Measurements from ENCODE around the gene TPST2. TPM values are rescaled to one million over a fixed set of nuclear protein-coding genes. Genes with fewer than 3 reads are reported as not detected.

The TPST2 gene
- total and polyA plus RNA-seq, 2 experiments from 2014 or later, result 31.0 to 36.8 TPM

- H3K4me1 ChIP-seq (ENCODE audit: insufficient read depth), result no peaks in the 10 kb centered on the region
- H3K9me3 ChIP-seq (ENCODE audit: low read depth), result no peaks in the 10 kb centered on the region
- H3K36me3 ChIP-seq (replicated peaks; ENCODE audit: insufficient read depth, low read depth), result no peaks in the 10 kb centered on the region
- no peak overlapping the region for H3K4me3 ChIP-seq
- no peak for DNase-seq (ENCODE audit: low spot score)
- no peak overlapping the region for H2AFZ ChIP-seq
- H4K20me1 ChIP-seq (ENCODE audit: insufficient read depth, poor library complexity, severe bottlenecking), result no peaks in the 10 kb centered on the region
- TF ChIP-seq CTCF (IDR thresholded peaks at IDR 0.05; ENCODE audit: poor library complexity) (no peak), EZH2 (IDR thresholded peaks at IDR 0.05; ENCODE audit: borderline replicate concordance) (no peak), EZH2phosphoT487 (IDR thresholded peaks at IDR 0.05; ENCODE audit: low read depth, severe bottlenecking, unreplicated experiment) (no peak)
- H3K79me2 ChIP-seq, result peaks cover 12% of the 10 kb centered on the region
- WGBS (ENCODE audit: low lambda C conversion rate, missing lambda C conversion rate), result 63% methylated on average over 2 of the region's 2 CpGs
- no peaks in the 10 kb centered on the region for H3K9me2 ChIP-seq (replicated peaks; ENCODE audit: insufficient read depth)
- H3K27ac ChIP-seq, result peak overlapping the region; percentile 32
- H3K27me3 ChIP-seq, result no peaks in the 10 kb centered on the region
- H3K4me2 ChIP-seq, result no peak overlapping the region
Measured at GRCh38 chr22:26567610-26568009, 22.3 kb downstream of the TPST2 start.

GRCh38 chr22:26566994-26567393 lies 22.9 kb downstream of the TPST2 start:
- Histone ChIP-seq H3K4me2 (no peak overlapping the region), H3K27ac (no peak overlapping the region), H3K9me3 (ENCODE audit: low read depth) (no peaks in the 10 kb centered on the region), H3K4me3 (no peak overlapping the region), H3K79me2 (peaks cover 8% of the 10 kb centered on the region), H3K4me1 (ENCODE audit: insufficient read depth) (no peaks in the 10 kb centered on the region), H2AFZ (no peak overlapping the region), H3K27me3 (no peaks in the 10 kb centered on the region), H3K36me3 (replicated peaks; ENCODE audit: insufficient read depth, low read depth) (no peaks in the 10 kb centered on the region), H3K9me2 (replicated peaks; ENCODE audit: insufficient read depth) (no peaks in the 10 kb centered on the region), H4K20me1 (ENCODE audit: insufficient read depth, poor library complexity, severe bottlenecking) (no peaks in the 10 kb centered on the region)
- no peak for DNase-seq (ENCODE audit: low spot score)
- TF ChIP-seq EZH2phosphoT487 (IDR thresholded peaks at IDR 0.05; ENCODE audit: low read depth, severe bottlenecking, unreplicated experiment), result no peak
- TF ChIP-seq CTCF (IDR thresholded peaks at IDR 0.05; ENCODE audit: poor library complexity), result no peak
- WGBS (ENCODE audit: low lambda C conversion rate, missing lambda C conversion rate), result 92% methylated on average over 3 of the region's 3 CpGs

- H3K79me2 ChIP-seq, result peaks cover 8% of the 10 kb centered on the region
- no peak for DNase-seq (ENCODE audit: low spot score)
- no peaks in the 10 kb centered on the region for H3K9me2 ChIP-seq (replicated peaks; ENCODE audit: insufficient read depth)
- H4K20me1 ChIP-seq (ENCODE audit: insufficient read depth, poor library complexity, severe bottlenecking), result no peaks in the 10 kb centered on the region
- no peak overlapping the region for H2AFZ ChIP-seq
- no peak overlapping the region for H3K4me3 ChIP-seq
- no peak overlapping the region for H3K27ac ChIP-seq
- H3K36me3 ChIP-seq (replicated peaks; ENCODE audit: insufficient read depth, low read depth), result no peaks in the 10 kb centered on the region
- no peak overlapping the region for H3K4me2 ChIP-seq
- H3K9me3 ChIP-seq (ENCODE audit: low read depth), result no peaks in the 10 kb centered on the region
- TF ChIP-seq EZH2phosphoT487 (IDR thresholded peaks at IDR 0.05; ENCODE audit: low read depth, severe bottlenecking, unreplicated experiment), result no peak
- TF ChIP-seq CTCF (IDR thresholded peaks at IDR 0.05; ENCODE audit: poor library complexity), result no peak
- no peak for TF ChIP-seq EZH2 (IDR thresholded peaks at IDR 0.05; ENCODE audit: borderline replicate concordance)
- no peaks in the 10 kb centered on the region for H3K4me1 ChIP-seq (ENCODE audit: insufficient read depth)
- H3K27me3 ChIP-seq, result no peaks in the 10 kb centered on the region
- 89% methylated on average over 8 of the region's 8 CpGs for WGBS (ENCODE audit: low lambda C conversion rate, missing lambda C conversion rate)
Measured at GRCh38 chr22:26565889-26566288, 24.0 kb downstream of the TPST2 start.

- DNase-seq (ENCODE audit: low spot score), result no peak
- H3K27ac ChIP-seq, result no peak overlapping the region
- H3K4me1 ChIP-seq (ENCODE audit: insufficient read depth), result no peaks in the 10 kb centered on the region
- no peak overlapping the region for H3K4me2 ChIP-seq
- no peak for TF ChIP-seq EZH2 (IDR thresholded peaks at IDR 0.05; ENCODE audit: borderline replicate concordance)
- H4K20me1 ChIP-seq (ENCODE audit: insufficient read depth, poor library complexity, severe bottlenecking), result no peaks in the 10 kb centered on the region
- WGBS (ENCODE audit: low lambda C conversion rate, missing lambda C conversion rate), result 90% methylated on average over 6 of the region's 6 CpGs
- no peaks in the 10 kb centered on the region for H3K27me3 ChIP-seq
- peaks cover 8% of the 10 kb centered on the region for H3K79me2 ChIP-seq
- H3K36me3 ChIP-seq (replicated peaks; ENCODE audit: insufficient read depth, low read depth), result no peaks in the 10 kb centered on the region
- H3K9me2 ChIP-seq (replicated peaks; ENCODE audit: insufficient read depth), result no peaks in the 10 kb centered on the region
- H2AFZ ChIP-seq, result no peak overlapping the region
- H3K9me3 ChIP-seq (ENCODE audit: low read depth), result no peaks in the 10 kb centered on the region
- H3K4me3 ChIP-seq, result no peak overlapping the region
Measured at GRCh38 chr22:26565181-26565580, 24.8 kb downstream of the TPST2 start.

Data from hepatocyte (in vitro differentiated cells).